GM21515 (cell line): ENCODE data around the gene CCDC40.
A peak's percentile ranks its signal among the peaks of the same experiment; 100 is the strongest.

Experiments used
- ATAC-seq: cut with Tn5 transposase; IDR thresholded peaks from one replicate; pipeline ENCODE4 v1.9.1; 2021; ENCODE audit not compliant: unreplicated experiment

CCDC40 gene

DNA sequence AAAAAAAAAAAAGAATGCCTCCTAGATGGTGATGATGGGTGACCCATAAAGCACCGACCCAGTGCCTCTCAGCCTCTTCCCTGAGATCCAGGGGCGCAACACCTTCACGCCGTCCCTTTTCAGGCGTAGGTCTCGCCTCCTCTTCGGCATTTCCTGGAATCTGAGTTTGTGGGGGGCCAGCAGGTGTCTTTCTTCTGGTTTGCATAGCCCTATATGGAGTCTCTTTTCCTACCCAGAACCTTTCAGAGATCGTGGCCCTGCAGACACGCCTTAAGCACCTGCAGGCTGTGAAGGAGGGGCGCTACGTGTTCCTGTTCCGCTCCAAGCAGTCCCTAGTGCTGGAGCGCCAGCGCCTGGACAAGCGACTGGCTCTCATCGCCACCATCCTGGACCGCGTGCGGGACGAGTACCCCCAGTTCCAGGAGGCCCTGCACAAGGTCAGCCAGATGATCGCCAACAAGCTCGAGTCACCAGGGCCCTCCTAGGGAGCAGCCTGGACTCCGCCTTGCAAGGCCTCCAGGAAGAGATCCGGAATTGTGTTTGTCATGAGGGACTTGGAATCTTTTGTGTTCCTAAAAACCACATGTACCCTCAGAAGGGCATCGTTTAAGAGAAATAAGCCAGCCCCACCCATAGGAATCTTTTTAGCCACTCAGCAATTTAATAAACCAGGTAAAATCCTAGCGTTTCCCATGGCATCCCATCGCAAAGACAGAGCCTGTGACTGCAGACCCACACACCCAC is 63.0 kb downstream of the CCDC40 start:
- ATAC-seq, result no peak

DNA sequence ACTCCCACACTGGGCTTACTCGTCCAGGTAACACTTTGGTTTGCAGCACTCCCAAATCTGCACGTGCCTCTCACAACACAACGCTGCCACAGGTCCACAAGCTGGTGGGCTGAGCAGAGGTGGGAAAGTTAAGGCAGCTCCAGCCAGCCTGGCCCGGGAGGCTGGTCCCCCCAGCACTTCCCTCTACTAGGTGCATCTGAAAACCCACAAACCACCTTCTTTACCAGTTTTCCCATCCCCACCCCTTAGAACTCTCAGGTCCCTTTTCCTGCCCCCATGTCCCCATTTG is 63.5 kb downstream of the CCDC40 start:
- no peak for ATAC-seq

DNA sequence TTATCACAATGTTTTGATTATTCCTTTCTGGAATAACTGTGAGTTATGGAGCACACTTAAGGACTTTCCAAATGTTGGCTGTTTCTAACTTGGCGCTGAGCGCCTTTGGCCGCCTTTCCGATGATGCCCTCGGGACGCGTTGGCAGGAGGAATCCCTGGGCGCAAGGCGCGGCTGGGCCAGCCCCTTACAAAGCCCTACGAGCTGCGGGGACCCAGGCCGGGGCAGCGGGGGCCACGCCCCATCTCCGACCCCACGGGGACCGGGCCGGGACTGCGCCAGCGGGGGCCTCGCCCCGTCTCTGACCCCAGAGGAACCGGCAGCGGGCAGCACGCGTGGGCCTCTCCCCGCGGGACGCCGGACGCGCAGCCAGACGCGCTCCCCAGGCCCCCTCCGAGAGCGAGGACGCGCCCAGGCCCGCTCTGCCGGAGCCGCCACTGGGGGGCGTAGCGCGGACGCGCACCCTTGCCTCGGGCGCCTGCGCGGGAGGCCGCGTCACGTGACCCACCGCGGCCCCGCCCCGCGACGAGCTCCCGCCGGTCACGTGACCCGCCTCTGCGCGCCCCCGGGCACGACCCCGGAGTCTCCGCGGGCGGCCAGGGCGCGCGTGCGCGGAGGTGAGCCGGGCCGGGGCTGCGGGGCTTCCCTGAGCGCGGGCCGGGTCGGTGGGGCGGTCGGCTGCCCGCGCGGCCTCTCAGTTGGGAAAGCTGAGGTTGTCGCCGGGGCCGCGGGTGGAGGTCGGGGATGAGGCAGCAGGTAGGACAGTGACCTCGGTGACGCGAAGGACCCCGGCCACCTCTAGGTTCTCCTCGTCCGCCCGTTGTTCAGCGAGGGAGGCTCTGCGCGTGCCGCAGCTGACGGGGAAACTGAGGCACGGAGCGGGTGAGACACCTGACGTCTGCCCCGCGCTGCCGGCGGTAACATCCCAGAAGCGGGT is 64.8 kb downstream of the CCDC40 start, which contains the start of gene GAA:
GAA (plus strand) TSS at position 571 of the 935 bp plus-strand sequence. CDS start 3,006 bp downstream, outside the sequence.
- peak; percentile 72 for ATAC-seq

DNA sequence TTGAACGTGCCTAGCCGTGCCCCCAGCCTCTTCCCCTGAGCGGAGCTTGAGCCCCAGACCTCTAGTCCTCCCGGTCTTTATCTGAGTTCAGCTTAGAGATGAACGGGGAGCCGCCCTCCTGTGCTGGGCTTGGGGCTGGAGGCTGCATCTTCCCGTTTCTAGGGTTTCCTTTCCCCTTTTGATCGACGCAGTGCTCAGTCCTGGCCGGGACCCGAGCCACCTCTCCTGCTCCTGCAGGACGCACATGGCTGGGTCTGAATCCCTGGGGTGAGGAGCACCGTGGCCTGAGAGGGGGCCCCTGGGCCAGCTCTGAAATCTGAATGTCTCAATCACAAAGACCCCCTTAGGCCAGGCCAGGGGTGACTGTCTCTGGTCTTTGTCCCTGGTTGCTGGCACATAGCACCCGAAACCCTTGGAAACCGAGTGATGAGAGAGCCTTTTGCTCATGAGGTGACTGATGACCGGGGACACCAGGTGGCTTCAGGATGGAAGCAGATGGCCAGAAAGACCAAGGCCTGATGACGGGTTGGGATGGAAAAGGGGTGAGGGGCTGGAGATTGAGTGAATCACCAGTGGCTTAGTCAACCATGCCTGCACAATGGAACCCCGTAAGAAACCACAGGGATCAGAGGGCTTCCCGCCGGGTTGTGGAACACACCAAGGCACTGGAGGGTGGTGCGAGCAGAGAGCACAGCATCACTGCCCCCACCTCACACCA is 65.7 kb downstream of the CCDC40 start:
- no peak for ATAC-seq

DNA sequence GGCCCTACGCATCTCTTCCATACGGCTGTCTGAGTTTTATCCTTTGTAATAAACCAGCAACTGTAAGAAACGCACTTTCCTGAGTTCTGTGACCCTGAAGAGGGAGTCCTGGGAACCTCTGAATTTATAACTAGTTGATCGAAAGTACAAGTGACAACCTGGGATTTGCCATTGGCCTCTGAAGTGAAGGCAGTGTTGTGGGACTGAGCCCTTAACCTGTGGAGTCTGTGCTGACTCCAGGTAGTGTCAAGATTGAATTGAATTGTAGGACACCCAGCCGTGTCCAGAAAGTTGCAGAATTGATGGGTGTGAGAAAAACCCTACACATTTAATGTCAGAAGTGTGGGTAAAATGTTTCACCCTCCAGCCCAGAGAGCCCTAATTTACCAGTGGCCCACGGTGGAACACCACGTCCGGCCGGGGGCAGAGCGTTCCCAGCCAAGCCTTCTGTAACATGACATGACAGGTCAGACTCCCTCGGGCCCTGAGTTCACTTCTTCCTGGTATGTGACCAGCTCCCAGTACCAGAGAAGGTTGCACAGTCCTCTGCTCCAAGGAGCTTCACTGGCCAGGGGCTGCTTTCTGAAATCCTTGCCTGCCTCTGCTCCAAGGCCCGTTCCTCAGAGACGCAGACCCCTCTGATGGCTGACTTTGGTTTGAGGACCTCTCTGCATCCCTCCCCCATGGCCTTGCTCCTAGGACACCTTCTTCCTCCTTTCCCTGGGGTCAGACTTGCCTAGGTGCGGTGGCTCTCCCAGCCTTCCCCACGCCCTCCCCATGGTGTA is 66.4 kb downstream of the CCDC40 start:
- ATAC-seq, result no peak

GRCh38 chr17:80103449-80104085 is 67.1 kb downstream of the CCDC40 start:
- ATAC-seq, result no peak

DNA sequence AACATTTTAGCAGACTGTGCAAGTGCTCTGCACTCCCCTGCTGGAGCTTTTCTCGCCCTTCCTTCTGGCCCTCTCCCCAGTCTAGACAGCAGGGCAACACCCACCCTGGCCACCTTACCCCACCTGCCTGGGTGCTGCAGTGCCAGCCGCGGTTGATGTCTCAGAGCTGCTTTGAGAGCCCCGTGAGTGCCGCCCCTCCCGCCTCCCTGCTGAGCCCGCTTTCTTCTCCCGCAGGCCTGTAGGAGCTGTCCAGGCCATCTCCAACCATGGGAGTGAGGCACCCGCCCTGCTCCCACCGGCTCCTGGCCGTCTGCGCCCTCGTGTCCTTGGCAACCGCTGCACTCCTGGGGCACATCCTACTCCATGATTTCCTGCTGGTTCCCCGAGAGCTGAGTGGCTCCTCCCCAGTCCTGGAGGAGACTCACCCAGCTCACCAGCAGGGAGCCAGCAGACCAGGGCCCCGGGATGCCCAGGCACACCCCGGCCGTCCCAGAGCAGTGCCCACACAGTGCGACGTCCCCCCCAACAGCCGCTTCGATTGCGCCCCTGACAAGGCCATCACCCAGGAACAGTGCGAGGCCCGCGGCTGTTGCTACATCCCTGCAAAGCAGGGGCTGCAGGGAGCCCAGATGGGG is 68.0 kb downstream of the CCDC40 start:
- ATAC-seq, result no peak

DNA sequence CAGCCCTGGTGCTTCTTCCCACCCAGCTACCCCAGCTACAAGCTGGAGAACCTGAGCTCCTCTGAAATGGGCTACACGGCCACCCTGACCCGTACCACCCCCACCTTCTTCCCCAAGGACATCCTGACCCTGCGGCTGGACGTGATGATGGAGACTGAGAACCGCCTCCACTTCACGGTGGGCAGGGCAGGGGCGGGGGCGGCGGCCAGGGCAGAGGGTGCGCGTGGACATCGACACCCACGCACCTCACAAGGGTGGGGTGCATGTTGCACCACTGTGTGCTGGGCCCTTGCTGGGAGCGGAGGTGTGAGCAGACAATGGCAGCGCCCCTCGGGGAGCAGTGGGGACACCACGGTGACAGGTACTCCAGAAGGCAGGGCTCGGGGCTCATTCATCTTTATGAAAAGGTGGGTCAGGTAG is 68.5 kb downstream of the CCDC40 start:
- no peak for ATAC-seq

GRCh38 chr17:80105762-80106161 is 69.3 kb downstream of the CCDC40 start:
- no peak for ATAC-seq

DNA sequence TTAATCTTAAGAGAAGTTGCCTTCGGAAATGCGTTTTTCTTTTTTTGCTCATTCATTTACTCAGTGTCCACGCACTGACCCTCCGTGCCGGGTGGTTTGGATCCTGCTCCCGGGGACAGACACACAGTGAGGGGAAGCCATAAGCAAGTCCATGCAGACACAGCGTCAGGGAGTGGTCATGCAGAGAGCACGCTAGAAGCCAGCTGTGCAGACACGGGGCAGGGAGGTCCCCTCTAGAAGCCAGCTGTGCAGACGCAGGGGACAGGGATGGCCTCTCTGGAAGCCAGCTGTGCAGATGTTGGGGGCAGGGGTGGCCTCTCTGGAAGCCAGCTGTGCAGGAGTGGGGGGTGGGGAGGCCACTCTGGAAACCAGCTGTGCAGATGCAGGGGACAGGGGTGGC is 69.7 kb downstream of the CCDC40 start:
- no peak for ATAC-seq

- ATAC-seq, result no peak
These were observed 70.3 kb downstream of the CCDC40 start for GRCh38 chr17:80106751-80107150.

DNA sequence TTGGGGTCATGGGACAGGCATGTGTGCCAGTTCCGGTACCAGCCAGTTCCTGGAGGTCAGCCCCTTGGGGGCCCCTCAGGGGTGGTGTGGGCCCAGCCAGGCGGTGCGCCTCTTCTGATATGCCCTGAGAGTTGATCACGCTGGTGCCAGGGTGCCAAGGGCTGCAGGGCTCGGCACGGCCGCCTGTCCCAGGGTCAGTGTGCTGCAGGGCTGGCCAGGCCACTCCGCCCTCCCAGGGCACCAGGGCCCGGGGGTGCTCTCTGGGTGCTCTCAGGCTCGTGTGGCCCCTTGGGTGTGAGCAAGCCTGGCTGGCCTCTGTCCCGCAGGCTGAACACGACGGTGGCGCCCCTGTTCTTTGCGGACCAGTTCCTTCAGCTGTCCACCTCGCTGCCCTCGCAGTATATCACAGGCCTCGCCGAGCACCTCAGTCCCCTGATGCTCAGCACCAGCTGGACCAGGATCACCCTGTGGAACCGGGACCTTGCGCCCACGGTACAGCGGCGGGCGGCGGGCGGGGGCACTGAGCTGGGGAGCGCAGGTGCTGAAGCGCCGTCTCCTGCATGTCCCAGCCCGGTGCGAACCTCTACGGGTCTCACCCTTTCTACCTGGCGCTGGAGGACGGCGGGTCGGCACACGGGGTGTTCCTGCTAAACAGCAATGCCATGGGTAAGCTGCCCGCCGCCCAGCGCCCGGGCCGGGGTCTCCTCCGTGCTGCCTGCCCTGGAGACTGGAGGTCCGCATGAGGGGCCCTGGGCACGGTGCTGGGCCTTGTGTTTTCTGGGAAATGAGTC is 71.0 kb downstream of the CCDC40 start:
- no peak for ATAC-seq

GRCh38 chr17:80108036-80108971 is 71.9 kb downstream of the CCDC40 start:
- ATAC-seq, result no peak

- ATAC-seq, result no peak
These were observed 72.7 kb downstream of the CCDC40 start for GRCh38 chr17:80109066-80109660.

- no peak for ATAC-seq
These were observed 73.4 kb downstream of the CCDC40 start for GRCh38 chr17:80109713-80110446.

- no peak for ATAC-seq
These were observed 74.0 kb downstream of the CCDC40 start for GRCh38 chr17:80110447-80110812.
